Measurements from ENCODE around the gene FBXO42. TPM values are rescaled to one million over a fixed set of nuclear protein-coding genes. Genes with fewer than 3 reads are reported as not detected.
A peak's percentile ranks its signal among the peaks of the same experiment; 100 is the strongest.

FBXO42 gene
- total RNA-seq, 1 donor from 2014 or later, result 5.8 TPM

DNA sequence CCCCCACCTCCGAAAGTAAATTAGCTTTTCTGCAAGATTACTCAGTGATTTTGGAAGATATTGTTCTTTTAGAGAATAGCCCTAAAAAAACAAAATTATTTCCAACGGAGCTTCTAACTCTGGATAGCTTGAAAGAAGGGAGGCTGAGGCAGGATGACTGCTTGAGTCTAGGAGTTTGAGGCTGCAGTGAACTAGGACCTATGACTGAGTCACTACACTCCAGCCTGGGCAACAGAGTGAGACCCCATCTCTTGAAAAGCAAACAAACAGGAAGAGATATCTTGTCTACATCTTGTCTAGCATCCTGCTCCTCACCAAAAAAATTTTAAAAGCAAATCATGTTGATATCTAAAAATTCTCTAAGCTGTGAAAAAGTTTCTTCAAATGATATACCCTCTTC lies 73.1 kb downstream of the FBXO42 start:
- no peak for DNase-seq (ENCODE audit: low read depth)
- H3K4me3 ChIP-seq (ENCODE audit: low read depth, low read length), result no peak overlapping the region
- TF ChIP-seq, protein P1, sequence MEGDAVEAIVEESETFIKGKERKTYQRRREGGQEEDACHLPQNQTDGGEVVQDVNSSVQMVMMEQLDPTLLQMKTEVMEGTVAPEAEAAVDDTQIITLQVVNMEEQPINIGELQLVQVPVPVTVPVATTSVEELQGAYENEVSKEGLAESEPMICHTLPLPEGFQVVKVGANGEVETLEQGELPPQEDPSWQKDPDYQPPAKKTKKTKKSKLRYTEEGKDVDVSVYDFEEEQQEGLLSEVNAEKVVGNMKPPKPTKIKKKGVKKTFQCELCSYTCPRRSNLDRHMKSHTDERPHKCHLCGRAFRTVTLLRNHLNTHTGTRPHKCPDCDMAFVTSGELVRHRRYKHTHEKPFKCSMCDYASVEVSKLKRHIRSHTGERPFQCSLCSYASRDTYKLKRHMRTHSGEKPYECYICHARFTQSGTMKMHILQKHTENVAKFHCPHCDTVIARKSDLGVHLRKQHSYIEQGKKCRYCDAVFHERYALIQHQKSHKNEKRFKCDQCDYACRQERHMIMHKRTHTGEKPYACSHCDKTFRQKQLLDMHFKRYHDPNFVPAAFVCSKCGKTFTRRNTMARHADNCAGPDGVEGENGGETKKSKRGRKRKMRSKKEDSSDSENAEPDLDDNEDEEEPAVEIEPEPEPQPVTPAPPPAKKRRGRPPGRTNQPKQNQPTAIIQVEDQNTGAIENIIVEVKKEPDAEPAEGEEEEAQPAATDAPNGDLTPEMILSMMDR (conservative IDR thresholded peaks at IDR 0.05; ENCODE audit: low read depth, low read length), result no peak

GRCh38 chr1:16276302-16277030 lies 75.8 kb downstream of the FBXO42 start:
- H3K4me3 ChIP-seq (ENCODE audit: low read depth, low read length), result no peak overlapping the region
- DNase-seq (ENCODE audit: low read depth), result no peak
- TF ChIP-seq, protein P1 (conservative IDR thresholded peaks at IDR 0.05; ENCODE audit: low read depth, low read length), result no peak

- no peak overlapping the region for H3K4me3 ChIP-seq (ENCODE audit: low read depth, low read length)
- DNase-seq (ENCODE audit: low read depth), result peak; percentile 23
- TF ChIP-seq, protein P1 (conservative IDR thresholded peaks at IDR 0.05; ENCODE audit: low read depth, low read length), result no peak
These were observed 76.7 kb downstream of the FBXO42 start for GRCh38 chr1:16275591-16275990.

- no peak overlapping the region for H3K4me3 ChIP-seq (ENCODE audit: low read depth, low read length)
- TF ChIP-seq, protein P1 (conservative IDR thresholded peaks at IDR 0.05; ENCODE audit: low read depth, low read length), result no peak
- DNase-seq (ENCODE audit: low read depth), result no peak
These were observed 84.5 kb downstream of the FBXO42 start for GRCh38 chr1:16267690-16268180.

DNA sequence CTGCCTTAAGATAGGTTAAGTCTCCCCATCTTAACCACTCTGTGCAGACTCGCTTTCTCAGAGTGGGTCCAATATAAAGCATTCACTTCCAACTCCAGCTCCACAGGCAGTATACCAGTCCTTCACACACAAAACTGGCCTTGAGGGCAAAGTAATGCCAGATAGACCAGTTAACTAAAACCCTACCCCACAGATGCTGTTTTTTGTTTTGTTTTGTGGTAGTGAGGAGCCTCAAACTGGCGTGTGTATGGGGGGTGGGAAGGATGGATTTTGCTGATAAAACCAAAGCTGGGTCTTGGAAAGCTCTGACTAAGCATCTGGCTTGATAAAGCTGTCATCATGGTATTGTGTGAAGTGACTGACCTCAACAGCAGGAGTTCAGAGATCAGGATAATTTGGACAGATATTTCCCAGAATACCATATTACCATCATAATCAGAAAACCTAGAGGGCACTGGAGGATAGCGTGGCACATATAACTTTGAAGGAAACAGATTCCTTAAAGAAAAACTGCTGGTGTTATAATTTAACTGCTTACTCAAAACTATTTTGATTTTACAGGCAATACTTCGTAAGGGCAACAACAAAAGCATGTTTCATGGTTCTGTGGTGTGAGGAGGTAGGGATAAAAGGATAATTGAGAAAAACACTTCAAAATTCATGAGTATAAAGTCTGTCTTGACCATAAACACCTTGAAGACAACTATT lies 85.7 kb downstream of the FBXO42 start:
- TF ChIP-seq, protein P1 (conservative IDR thresholded peaks at IDR 0.05; ENCODE audit: low read depth, low read length), result no peak
- H3K4me3 ChIP-seq (ENCODE audit: low read depth, low read length), result no peak overlapping the region
- no peak for DNase-seq (ENCODE audit: low read depth)

- DNase-seq (ENCODE audit: low read depth), result no peak
- H3K4me3 ChIP-seq (ENCODE audit: low read depth, low read length), result no peak overlapping the region
- TF ChIP-seq, protein P1 (conservative IDR thresholded peaks at IDR 0.05; ENCODE audit: low read depth, low read length), result no peak
These were observed 90.2 kb downstream of the FBXO42 start for GRCh38 chr1:16262067-16262466.
